Neural cell (in vitro differentiated cells): Measurements from ENCODE around the gene GJA10. TPM values are rescaled to one million over a fixed set of nuclear protein-coding genes. Genes with fewer than 3 reads are reported as not detected.

Experiments used
- H2AFZ ChIP-seq: fragments of 200-600, 300-800 bp; sonication (generic), shearing (Covaris generic); 2 replicates; pipeline ENCODE4 v1.6.0; 2014; ENCODE audit warnings: low read depth, mild to moderate bottlenecking, antibody characterized with exemption, low read length, moderate library complexity
- H3F3A ChIP-seq: fragments of 200-600 bp; shearing (Covaris generic); 2 replicates; pipeline ENCODE4 v1.6.1; 2016; ENCODE audit warnings: mild to moderate bottlenecking, moderate library complexity, mixed read lengths, antibody characterized with exemption, low read length; ENCODE audit not compliant: insufficient read depth, poor library complexity, severe bottlenecking
- H3K27ac ChIP-seq: fragments of 200-600, 300-800 bp; sonication (generic), shearing (Covaris generic); 2 replicates; pipeline ENCODE4 v1.5.1; 2014; ENCODE audit warnings: mild to moderate bottlenecking, low read length, moderate library complexity
- H3K27me3 ChIP-seq: fragments of 300-800, 200-600 bp; sonication (generic), shearing (Covaris generic); 2 replicates; pipeline ENCODE4 v1.6.0; 2014; ENCODE audit warnings: mild to moderate bottlenecking, low read depth, low read length, moderate library complexity; ENCODE audit not compliant: insufficient read depth
- H3K36me3 ChIP-seq: fragments of 300-800, 200-600 bp; sonication (generic), shearing (Covaris generic); 2 replicates; pipeline ENCODE4 v1.5.1; 2014; ENCODE audit warnings: mild to moderate bottlenecking, antibody characterized with exemption, low read length, moderate library complexity; ENCODE audit not compliant: insufficient read depth
- H3K4me2 ChIP-seq: fragments of 300-800, 200-600 bp; sonication (generic), shearing (Covaris generic); 2 replicates; pipeline ENCODE4 v1.6.0; 2014; ENCODE audit warnings: mild to moderate bottlenecking, low read length
- H3K4me3 ChIP-seq: fragments of 300-800, 200-600 bp; sonication (generic), shearing (Covaris generic); 2 replicates; pipeline ENCODE4 v1.5.1; 2014; ENCODE audit warnings: mild to moderate bottlenecking, low read length, moderate library complexity
- H3K79me2 ChIP-seq: fragments of 200-600 bp; shearing (Covaris generic); replicated peaks from 2 replicates; pipeline ENCODE4 v1.6.0; 2014; ENCODE audit warnings: mild to moderate bottlenecking, low read length, moderate library complexity; ENCODE audit not compliant: insufficient read depth
- H3K9ac ChIP-seq: fragments of 300-800, 200-600 bp; sonication (generic), shearing (Covaris generic); 2 replicates; pipeline ENCODE4 v1.6.1; 2016; ENCODE audit warnings: mild to moderate bottlenecking, low read length, mixed read lengths
- H3K9me2 ChIP-seq: fragments of 200-600 bp; shearing (Covaris generic); 2 replicates; pipeline ENCODE4 v1.6.1; 2016; ENCODE audit warnings: mild to moderate bottlenecking, low read length, mixed read lengths; ENCODE audit not compliant: insufficient read depth
- H3K9me3 ChIP-seq: fragments of 200-600, 300-800 bp; sonication (generic), shearing (Covaris generic); 2 replicates; pipeline ENCODE4 v1.6.1; 2016; ENCODE audit warnings: mild to moderate bottlenecking, mixed run types, low read length, moderate library complexity, mixed read lengths
- H4K20me1 ChIP-seq: fragments of 200-600 bp; shearing (Covaris generic); 2 replicates; pipeline ENCODE4 v1.6.1; 2016; ENCODE audit warnings: mild to moderate bottlenecking, mixed run types; ENCODE audit not compliant: insufficient read depth
- EP300 ChIP-seq: fragments of 450-650 bp; conservative IDR thresholded peaks from 2 replicates; pipeline ENCODE4 v1.6.1; 2014; ENCODE audit warnings: antibody characterized with exemption, mild to moderate bottlenecking, moderate library complexity; ENCODE audit not compliant: poor library complexity, severe bottlenecking
- EZH2 ChIP-seq: fragments of 200-600, 300-800 bp; shearing (Covaris generic), sonication (generic); IDR thresholded peaks from 2 replicates; pipeline ENCODE4 v1.6.1; 2014; ENCODE audit warnings: antibody characterized with exemption, low read length, borderline replicate concordance, mild to moderate bottlenecking; ENCODE audit not compliant: insufficient read depth, poor library complexity, severe bottlenecking
- MXI1 ChIP-seq: fragments of 450-650 bp; conservative IDR thresholded peaks from 2 replicates; pipeline ENCODE4 v1.6.1; 2014; ENCODE audit warnings: antibody characterized with exemption, mild to moderate bottlenecking; ENCODE audit not compliant: poor library complexity, severe bottlenecking
- POLR2AphosphoS5 ChIP-seq: IDR thresholded peaks from 2 replicates; pipeline ENCODE4 v1.6.1; 2012
- RAD21 ChIP-seq: fragments of 450-650 bp; conservative IDR thresholded peaks from 2 replicates; pipeline ENCODE4 v1.6.1; 2014; ENCODE audit warnings: antibody characterized with exemption, mild to moderate bottlenecking, moderate library complexity
- SMC3 ChIP-seq: fragments of 450-650 bp; conservative IDR thresholded peaks from 2 replicates; pipeline ENCODE4 v1.6.1; 2014; ENCODE audit warnings: antibody characterized with exemption, mild to moderate bottlenecking, moderate library complexity; ENCODE audit not compliant: poor library complexity
- TAF1 ChIP-seq: IDR thresholded peaks from 2 replicates; pipeline ENCODE4 v1.6.1; 2012; ENCODE audit warnings: low read depth
- polyA plus RNA-seq: library from polyadenylated mRNA; depleted of rRNA; stranded (reverse); fragments of >200 nt; gene quantifications from 2 replicates; pipeline ENCODE4 v1.2.3, GENCODE V29; 2014
- TF ChIP-seq, protein P1 (sequence below): fragments of 450-650 bp; IDR thresholded peaks from 2 replicates; pipeline ENCODE4 v1.5.1; 2014; ENCODE audit warnings: antibody characterized with exemption, mild to moderate bottlenecking, moderate library complexity; ENCODE audit not compliant: poor library complexity, severe bottlenecking
- TF ChIP-seq, protein P2 (sequence below): IDR thresholded peaks from 2 replicates; pipeline ENCODE4 v1.6.1; 2012; ENCODE audit warnings: borderline replicate concordance

Gene GJA10
- polyA plus RNA-seq, 1 donor from 2014 or later = not detected

DNA sequence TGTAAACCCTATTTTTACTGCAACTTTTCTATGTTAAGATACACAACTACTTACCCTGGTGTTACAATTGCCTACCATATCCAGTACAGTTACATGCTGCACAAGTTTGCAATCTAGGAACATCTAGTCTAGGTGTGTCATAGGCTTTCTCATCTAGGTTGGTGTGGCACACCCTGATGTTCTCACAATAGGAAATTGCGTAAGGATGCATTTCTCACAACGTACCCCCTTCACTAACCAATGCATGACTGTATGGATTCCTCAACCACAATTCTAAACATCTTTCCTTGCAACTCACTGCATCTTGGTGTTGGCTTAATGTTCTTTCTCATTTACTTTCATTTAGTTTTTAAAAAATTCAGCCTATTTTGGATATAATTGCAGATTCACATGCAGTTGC is 31.6 kb downstream of the GJA10 start:
- Histone ChIP-seq H3K36me3 (no peaks in the 10 kb centered on the region), H3K9ac (no peak overlapping the region), H3K9me3 (no peaks in the 10 kb centered on the region), H3K79me2 (no peaks in the 10 kb centered on the region), H4K20me1 (no peaks in the 10 kb centered on the region), H2AFZ (no peak overlapping the region), H3F3A (no peaks in the 10 kb centered on the region), H3K27me3 (no peaks in the 10 kb centered on the region), H3K9me2 (no peaks in the 10 kb centered on the region), H3K4me2 (no peak overlapping the region), H3K27ac (no peak overlapping the region), H3K4me3 (no peak overlapping the region)
- TF ChIP-seq EP300 = no peak
- TF ChIP-seq, protein P1, sequence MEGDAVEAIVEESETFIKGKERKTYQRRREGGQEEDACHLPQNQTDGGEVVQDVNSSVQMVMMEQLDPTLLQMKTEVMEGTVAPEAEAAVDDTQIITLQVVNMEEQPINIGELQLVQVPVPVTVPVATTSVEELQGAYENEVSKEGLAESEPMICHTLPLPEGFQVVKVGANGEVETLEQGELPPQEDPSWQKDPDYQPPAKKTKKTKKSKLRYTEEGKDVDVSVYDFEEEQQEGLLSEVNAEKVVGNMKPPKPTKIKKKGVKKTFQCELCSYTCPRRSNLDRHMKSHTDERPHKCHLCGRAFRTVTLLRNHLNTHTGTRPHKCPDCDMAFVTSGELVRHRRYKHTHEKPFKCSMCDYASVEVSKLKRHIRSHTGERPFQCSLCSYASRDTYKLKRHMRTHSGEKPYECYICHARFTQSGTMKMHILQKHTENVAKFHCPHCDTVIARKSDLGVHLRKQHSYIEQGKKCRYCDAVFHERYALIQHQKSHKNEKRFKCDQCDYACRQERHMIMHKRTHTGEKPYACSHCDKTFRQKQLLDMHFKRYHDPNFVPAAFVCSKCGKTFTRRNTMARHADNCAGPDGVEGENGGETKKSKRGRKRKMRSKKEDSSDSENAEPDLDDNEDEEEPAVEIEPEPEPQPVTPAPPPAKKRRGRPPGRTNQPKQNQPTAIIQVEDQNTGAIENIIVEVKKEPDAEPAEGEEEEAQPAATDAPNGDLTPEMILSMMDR = no peak

DNA sequence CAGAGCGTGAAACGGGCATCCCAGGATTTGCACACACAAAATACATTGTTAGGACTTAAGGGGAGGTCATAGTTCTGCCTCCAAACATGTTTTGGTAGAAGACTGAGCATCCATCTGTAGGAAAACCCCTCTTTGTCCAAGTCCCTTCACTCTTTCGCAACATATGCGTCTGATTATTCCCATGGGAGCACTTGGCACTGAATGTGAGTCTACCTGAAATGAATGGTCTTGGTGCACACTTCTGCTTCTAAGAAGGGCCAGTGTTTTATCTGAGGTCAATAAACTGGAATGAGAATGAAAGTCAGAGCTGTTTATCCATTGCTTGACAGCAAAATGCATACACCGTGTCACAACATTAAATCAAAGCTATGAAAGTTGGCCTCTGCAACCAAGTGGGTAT is 33.0 kb downstream of the GJA10 start:
- TF ChIP-seq, protein P2, sequence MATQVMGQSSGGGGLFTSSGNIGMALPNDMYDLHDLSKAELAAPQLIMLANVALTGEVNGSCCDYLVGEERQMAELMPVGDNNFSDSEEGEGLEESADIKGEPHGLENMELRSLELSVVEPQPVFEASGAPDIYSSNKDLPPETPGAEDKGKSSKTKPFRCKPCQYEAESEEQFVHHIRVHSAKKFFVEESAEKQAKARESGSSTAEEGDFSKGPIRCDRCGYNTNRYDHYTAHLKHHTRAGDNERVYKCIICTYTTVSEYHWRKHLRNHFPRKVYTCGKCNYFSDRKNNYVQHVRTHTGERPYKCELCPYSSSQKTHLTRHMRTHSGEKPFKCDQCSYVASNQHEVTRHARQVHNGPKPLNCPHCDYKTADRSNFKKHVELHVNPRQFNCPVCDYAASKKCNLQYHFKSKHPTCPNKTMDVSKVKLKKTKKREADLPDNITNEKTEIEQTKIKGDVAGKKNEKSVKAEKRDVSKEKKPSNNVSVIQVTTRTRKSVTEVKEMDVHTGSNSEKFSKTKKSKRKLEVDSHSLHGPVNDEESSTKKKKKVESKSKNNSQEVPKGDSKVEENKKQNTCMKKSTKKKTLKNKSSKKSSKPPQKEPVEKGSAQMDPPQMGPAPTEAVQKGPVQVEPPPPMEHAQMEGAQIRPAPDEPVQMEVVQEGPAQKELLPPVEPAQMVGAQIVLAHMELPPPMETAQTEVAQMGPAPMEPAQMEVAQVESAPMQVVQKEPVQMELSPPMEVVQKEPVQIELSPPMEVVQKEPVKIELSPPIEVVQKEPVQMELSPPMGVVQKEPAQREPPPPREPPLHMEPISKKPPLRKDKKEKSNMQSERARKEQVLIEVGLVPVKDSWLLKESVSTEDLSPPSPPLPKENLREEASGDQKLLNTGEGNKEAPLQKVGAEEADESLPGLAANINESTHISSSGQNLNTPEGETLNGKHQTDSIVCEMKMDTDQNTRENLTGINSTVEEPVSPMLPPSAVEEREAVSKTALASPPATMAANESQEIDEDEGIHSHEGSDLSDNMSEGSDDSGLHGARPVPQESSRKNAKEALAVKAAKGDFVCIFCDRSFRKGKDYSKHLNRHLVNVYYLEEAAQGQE = no peak
- TF ChIP-seq POLR2AphosphoS5 (no peak), RAD21 (no peak), EP300 (no peak), EZH2 (no peak), SMC3 (no peak), TAF1 (no peak), MXI1 (no peak)
- TF ChIP-seq, protein P1 = no peak
- H3K9me2 ChIP-seq = no peaks in the 10 kb centered on the region
- H3K9me3 ChIP-seq = no peaks in the 10 kb centered on the region
- no peaks in the 10 kb centered on the region for H3K79me2 ChIP-seq
- no peak overlapping the region for H2AFZ ChIP-seq
- H3K9ac ChIP-seq = no peak overlapping the region
- no peaks in the 10 kb centered on the region for H3K27me3 ChIP-seq
- no peaks in the 10 kb centered on the region for H3F3A ChIP-seq
- H3K4me3 ChIP-seq = no peak overlapping the region
- H3K36me3 ChIP-seq = no peaks in the 10 kb centered on the region
- no peak overlapping the region for H3K4me2 ChIP-seq
- no peak overlapping the region for H3K27ac ChIP-seq
- no peaks in the 10 kb centered on the region for H4K20me1 ChIP-seq
